Medulla oblongata (tissue), 1 donor: ENCODE measurements around the gene SPATA17.

Experiments used
- DNase-seq: peaks from one replicate; pipeline ENCODE4 v3.0.0-alpha.2; 2015; ENCODE audit errors: extremely low spot score

The SPATA17 gene

GRCh38 chr1:217847643-217848042 is 216.5 kb downstream of the SPATA17 start:
- no peak for DNase-seq

GRCh38 chr1:217856342-217857034 is 225.3 kb downstream of the SPATA17 start:
- DNase-seq: no peak

- peak; percentile 71 for DNase-seq
Observed at GRCh38 chr1:217857061-217857460, 225.9 kb downstream of the SPATA17 start.

- DNase-seq: no peak
Observed at GRCh38 chr1:217861658-217862057, 230.5 kb downstream of the SPATA17 start.

GRCh38 chr1:217867446-217867995 is 236.4 kb downstream of the SPATA17 start:
- DNase-seq: no peak

- no peak for DNase-seq
Observed at GRCh38 chr1:217871955-217872354, 240.8 kb downstream of the SPATA17 start.

GRCh38 chr1:217875229-217875628 is 244.1 kb downstream of the SPATA17 start:
- no peak for DNase-seq

GRCh38 chr1:217876401-217876800 is 245.3 kb downstream of the SPATA17 start:
- DNase-seq: no peak

- no peak for DNase-seq
Observed at GRCh38 chr1:217876896-217877295, 245.8 kb downstream of the SPATA17 start.

- DNase-seq: no peak
Observed at GRCh38 chr1:217881131-217881543, 250.0 kb downstream of the SPATA17 start.

- no peak for DNase-seq
Observed at GRCh38 chr1:217881607-217882332, 250.6 kb downstream of the SPATA17 start.

- no peak for DNase-seq
Observed at GRCh38 chr1:217885181-217885580, 254.0 kb downstream of the SPATA17 start.

- DNase-seq: no peak
Observed at GRCh38 chr1:217888328-217888727, 257.2 kb downstream of the SPATA17 start.

GRCh38 chr1:217889401-217889800 is 258.3 kb downstream of the SPATA17 start:
- no peak for DNase-seq

GRCh38 chr1:217891966-217892365 is 260.8 kb downstream of the SPATA17 start:
- DNase-seq: no peak

GRCh38 chr1:217892750-217893149 is 261.6 kb downstream of the SPATA17 start:
- DNase-seq: no peak

GRCh38 chr1:217895841-217896240 is 264.7 kb downstream of the SPATA17 start:
- no peak for DNase-seq

- DNase-seq: no peak
Observed at GRCh38 chr1:217896490-217896889, 265.3 kb downstream of the SPATA17 start.

- no peak for DNase-seq
Observed at GRCh38 chr1:217897100-217897499, 266.0 kb downstream of the SPATA17 start.

- no peak for DNase-seq
Observed at GRCh38 chr1:217899614-217900013, 268.5 kb downstream of the SPATA17 start.

GRCh38 chr1:217907504-217907903 is 276.4 kb downstream of the SPATA17 start:
- DNase-seq: no peak

- no peak for DNase-seq
Observed at GRCh38 chr1:217910203-217910602, 279.1 kb downstream of the SPATA17 start.

- no peak for DNase-seq
Observed at GRCh38 chr1:217910791-217911320, 279.7 kb downstream of the SPATA17 start.
